HuH-7.5 (cell line): ENCODE measurements around the gene PATJ.

ENCODE experiments used
- DNase-seq: peaks from one replicate; pipeline ENCODE4 v3.0.0; 2011; ENCODE audit warnings: low spot score

The PATJ gene

DNA sequence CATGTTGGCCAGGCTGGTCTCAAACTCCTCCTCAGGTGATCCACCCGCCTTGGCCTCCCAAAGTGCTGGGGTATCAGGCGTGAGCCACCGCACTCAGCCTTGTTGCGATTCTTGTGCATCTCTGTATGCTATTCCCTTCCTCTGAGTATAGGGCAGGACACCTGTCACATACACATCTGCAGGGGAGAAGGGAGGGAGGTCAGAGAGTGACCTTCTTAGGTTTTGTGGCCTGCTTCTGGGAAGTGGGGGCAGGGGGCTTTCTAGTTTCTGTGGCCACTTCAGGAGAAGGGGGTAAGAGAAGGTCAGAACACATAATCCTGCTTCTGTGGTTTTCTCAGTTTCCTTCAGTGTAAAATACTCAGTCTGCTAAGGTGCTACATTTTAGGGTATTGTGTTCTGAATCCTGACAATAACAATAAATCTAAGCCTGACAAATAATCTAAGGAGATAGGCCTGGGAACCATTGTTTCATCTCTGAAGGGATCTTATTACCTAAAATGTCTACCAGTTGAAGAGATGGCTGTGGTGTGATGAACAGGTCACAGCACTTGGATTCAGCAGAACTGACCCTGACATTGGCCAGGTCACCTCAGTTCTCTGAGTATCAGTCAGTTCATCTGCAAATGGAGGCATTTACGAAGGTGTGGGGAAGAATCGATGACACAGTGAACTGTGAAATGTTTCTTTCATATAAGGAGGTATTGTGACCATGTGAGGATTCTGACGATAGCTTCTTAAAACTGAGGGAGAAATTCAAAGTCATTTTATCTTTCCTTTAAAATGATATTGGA lies 239.8 kb downstream of the PATJ start:
- no peak for DNase-seq

DNA sequence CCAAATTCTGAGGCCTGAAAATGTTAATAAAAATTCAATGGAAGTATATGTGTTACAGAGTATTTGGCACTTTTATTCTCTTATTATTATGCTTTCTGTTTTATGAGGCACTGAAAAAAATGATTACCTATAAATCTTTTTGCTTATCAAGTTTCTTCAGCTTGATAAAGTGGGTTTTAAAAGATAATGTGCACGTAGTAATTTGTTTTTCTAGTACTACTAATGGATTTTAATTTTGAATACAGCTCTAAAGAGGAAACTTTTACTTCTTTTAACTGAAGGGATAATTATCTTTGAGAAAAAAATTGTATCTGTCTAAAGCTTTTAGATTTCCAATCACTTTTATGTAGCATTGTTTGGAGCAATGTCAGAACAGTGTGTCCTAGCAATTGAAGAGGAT lies 241.0 kb downstream of the PATJ start:
- DNase-seq: no peak

DNA sequence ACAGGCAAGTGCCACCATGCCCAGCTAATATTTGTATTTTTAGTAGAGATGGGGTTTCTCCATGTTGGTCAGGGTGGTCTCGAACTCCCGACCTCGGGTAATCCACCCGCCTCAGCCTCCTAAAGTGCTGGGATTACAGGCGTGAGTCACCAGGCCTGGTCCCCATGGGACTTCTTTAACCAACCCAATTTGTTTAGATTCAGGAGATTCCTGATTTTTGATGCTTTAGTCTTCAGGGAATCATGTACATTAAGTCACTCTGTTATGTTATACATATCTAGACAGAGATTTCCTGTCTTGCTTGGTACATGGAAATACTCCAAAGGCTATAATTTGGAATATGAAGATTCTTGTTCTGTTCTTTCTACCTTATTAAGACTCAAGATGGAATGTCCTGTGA lies 250.0 kb downstream of the PATJ start:
- no peak for DNase-seq

DNA sequence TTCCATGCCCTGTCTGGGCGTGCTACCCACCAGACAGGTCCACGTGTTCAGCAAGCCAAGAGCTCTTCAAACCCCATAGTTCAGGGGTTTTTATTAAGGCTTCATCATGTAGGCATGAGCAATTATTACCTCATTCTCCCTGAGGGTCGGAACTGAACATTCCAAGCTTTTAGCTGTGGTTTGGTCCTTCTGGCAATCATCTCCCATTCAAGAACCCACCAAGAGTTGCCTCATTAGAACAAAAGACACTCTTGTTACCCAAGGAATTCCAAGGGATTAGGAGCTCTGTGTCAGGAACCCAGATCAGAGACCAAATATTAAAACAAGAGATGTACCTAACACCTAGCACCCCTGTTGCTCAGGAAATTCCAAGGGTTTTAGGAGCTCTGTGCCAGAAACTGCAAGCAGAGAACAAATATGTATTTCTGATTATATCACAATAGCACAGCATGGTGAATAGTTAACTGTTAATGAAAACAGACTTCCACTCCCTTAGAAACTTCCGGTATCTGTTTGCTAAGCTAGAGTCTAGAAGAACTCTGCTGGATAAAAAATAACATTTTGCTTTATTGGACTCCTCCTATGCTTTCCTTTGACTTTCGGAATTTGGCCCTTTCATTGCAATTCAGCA lies 251.2 kb downstream of the PATJ start:
- no peak for DNase-seq

DNA sequence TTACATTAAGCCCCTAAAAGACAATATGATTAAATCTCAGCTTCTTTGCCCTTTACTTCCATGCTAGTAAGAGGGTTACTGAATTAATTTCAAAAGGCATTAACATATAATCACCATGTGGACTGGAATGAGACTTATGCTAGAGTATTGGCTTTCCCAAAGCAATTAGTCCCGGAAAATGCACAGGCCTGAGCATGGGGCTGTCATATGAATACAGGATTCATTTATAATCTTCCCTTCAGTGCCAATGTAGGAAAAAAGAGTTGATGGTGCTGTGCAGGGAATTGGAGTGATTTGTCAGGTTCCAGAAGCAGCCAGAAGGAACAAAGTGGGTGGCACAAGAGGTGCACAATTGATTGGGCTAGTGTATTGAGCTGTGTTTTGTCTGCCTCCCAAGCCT lies 253.4 kb downstream of the PATJ start:
- no peak for DNase-seq

DNA sequence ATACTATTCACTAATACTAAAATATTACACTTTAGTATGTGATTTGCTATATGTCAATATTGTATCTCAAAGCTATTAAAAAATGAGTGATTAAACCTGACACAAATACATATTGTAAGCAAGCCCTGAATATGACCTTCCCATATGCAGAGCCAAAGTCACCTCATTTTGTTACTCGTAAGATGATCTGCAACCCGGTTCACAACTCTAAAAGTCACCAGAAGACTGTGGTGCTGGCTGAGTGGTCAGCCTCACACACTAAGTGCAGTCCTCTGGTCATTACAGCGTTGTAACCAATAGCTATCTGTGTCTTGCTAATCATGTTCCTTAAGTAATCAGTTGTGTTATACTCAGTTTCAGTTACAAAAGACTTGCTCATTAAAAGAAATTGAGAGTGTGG lies 254.8 kb downstream of the PATJ start:
- no peak for DNase-seq

DNA sequence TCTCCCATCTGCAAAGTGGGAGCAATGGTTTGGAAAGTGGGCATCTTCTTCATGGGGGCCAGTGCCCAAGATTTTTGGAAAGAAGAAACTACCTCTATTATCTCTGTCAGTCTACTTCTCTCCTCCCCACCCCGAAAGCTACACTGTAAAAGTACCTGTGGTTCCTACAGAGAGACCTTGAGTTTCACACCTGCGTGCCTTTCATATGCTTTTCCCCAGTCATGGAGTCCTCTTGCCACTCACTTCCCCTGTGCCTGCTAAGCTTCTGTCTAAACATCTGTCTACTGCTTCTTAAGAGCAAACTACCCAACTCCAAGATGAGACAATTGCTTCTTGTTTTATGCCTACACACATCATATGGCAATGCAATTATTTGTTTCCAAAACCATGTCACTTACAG lies 261.5 kb downstream of the PATJ start:
- no peak for DNase-seq

DNA sequence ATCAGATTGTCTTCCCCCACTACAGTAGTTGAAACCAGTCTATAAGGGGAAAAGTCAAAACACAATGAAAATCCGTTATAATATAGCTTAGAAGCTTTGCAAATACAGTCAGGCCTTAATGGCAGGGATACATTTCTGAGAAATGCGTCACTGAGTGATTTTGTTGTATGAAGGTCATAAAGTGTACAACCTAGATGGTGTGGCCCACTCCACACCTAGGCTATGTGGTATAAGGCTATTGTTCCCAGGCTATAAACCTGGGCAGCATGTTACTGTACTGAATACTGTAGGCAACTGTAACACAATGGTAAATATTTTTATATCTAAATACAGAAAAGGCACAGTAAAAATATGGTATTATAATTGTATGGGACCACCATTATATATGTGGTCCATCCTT lies 264.4 kb downstream of the PATJ start:
- no peak for DNase-seq

DNA sequence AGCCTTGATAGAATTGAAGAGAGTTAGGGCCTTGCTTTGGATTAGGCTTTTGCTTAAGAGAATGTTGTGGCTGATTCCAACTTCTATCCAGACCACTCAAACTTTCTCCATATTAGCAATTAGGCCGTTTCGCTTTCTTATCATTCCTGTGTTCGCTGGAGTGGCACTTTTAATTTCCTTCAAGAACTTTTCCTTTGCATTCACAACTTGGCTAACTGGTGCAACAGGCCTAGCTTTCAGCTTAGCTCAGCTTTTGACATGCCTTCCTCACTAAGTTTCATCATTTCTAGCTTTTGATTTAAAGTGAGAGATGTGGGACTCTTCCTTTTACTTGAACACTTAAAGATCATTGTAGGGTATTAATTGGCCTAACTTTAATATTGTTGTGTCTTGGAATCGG lies 268.7 kb downstream of the PATJ start:
- DNase-seq: no peak

DNA sequence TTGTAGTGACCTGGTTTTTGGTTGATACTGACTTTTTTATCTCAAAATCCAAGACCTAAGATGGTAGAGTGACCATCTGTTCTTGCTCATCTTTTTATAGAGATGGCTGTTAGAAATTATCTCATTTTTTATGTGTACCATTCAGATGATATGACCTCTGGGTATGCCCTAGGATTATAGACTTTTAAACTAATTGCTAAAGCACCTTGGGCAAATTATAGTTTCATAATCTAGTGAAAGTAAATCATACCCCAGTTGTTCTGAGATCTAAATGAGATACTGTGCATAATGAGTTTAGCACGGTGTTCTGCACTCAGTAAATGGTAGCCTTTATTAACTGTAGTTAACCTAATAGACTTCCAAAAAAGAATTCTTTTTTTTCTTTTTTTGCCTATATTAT lies 269.8 kb downstream of the PATJ start:
- no peak for DNase-seq

DNA sequence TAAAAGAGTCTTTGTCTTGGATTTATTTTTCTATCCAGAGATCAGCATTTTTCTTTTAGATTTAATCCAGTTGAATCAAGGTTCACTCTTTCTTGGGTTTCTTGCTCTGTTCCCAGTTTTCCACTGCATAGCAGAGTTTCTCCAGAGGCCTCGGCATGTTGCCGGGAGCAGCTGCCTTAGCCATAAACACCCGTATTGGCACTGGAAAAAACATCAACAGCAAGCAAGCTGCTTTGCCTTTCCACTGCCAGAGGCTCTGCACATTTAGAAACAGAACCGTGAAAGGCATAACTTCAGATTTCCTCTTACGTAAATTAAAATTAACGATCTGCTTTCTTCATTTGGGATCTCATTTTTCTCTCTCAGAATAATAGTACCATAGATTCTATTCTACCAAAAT lies 270.6 kb downstream of the PATJ start:
- DNase-seq: no peak

DNA sequence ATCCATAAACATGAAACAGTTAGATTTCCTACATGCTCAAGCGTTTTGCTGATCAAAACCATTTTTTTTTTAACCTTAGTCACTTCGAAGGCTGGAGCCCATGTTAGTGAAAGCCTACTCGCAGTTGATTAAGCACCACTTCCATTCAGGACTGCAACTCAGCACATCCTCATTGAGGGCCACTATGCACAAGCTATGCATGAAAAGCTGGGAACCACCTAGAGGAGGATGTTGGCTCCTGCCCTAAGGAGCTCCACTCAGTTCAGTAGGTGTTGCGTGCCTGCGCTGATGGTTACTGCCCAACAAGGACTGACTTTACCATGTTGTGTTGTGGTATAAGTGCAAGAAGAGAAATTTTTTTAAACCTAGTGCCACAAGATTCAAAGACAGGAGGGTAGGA lies 271.0 kb downstream of the PATJ start:
- no peak for DNase-seq

DNA sequence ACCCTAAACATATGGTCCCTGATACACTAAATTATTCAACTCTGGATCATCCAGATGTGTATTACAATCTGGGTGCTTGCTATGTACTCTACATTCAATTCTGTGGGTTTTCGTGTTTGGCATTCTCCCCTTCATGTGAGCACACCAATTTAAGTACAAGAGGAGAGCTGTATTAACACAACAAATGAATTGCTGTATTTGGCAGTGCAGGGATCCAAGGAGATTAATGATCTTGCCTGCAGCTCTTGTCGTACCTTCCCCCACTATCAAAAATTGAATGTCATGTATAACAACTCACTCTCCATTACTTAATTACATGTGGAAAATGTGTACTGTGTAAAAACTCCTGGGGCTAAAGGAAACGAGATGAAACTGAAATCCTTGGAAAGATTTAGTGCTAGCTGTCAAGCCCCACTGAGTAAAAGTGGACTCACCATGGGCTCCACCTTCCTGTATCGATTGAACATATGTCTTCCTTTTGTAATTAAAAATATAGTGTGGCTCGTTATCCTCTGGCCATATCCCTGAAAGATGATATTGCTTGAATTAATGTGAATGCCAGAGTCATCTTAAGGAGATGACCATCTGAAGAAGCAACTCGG lies 280.2 kb downstream of the PATJ start:
- DNase-seq: no peak

DNA sequence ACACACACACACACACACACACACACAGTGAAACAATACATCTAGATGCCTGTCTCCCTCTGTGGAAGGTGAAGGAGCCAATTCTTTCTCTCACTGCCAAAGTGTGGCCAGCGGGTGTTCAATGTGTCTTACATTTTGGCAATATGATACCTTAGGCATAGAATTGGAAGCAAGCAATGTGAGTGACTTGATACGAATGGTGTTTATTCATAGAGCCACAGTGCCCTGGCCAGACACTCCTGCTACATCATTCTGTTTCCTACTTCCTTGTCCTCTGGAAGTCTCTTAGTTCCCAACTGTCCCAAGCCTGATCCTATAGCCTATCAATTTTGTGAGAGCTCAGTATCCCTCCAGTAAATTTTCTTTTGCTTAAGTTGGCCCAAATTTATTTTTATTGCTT lies 282.4 kb downstream of the PATJ start:
- DNase-seq: no peak

DNA sequence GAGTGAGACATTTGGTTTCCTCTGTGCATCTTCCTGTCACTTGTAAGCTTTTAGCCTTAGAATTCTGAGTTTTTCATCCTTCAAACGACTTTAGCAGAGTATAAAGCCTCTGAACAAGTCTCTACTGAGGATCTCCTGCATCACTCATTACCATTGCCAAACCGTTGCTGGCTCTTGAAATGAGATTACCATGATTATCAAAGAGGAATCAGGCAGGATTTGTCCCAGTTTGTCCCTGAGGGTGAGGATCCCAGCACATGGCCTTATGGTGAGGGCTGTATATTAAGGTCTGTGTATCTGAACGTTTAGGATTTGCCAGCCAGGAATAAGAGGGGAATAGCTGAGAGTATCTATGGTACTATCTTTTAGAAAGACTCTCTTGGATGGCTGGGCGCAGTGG lies 282.9 kb downstream of the PATJ start:
- no peak for DNase-seq

DNA sequence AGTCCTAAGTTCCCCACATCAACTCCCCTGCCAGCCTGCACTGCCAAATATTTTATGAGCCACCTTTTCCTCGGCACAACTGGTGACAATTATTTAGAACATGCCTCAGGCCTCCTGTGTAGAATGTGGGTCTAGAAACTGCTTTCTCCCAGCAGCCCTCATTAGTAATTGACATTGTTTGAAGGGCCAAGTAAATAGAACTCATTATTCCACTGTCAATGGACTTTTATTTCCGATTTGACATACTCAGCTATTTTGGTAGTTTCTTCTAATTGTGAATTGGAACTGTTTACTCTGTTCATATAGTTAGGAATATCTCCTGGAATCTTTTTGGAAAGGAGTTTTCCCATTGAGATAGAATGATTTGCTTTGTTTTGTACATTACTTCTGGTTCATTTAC lies 283.6 kb downstream of the PATJ start:
- DNase-seq: no peak

DNA sequence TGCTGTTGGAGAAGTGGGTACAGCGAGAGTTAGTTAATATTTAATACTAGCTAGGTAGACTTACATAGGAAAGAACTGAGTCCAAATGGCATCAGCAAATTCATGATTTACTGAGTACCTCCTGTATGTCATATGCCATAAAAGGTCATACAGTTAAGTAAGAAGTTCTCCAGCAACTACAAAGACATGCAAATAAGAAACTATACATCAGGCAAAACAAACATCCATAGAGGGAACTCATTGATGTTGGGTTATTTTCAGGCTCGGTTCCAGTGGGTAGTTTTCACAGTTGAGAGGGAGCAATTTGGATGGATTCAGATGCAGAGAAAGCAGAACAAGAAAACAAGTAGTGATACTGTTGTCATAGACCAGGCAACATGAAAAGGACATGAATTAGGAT lies 287.4 kb downstream of the PATJ start:
- no peak for DNase-seq

DNA sequence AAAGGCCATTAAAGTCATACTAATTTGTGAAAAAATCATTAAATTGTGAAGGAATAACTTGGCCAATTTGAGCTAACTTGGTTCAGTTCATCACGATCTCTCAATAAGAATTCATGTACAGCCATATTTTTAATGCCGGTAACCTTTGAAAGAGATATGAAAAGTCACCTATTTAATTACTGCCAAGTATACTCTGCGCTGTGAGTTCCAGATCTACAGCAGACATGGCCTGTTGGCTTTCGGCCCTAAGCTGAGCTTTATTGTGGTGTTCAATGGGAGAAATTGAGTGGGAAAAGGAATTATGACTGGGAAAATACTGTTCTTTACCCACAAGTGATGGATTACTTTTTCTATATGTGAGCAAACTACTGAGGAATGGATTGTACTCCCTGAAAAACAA lies 292.5 kb downstream of the PATJ start:
- DNase-seq: no peak

DNA sequence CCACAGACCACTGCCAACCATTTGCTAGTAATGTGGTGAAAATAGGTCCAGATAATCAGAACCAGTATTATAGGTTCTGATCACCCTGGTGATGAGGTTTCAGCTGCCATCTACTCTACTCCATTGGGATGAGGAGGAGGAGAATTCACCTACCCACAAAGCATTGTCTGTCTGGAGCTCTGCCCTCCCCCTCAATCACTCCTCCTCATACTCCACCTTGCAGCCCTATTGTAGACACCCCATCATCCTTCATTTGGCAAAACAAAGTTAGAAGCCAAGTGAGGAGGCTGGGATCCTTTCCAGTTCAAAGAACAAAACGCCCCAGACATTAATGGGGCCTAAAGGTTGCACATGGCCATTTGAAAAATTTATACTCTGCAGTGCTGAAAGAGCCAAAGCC lies 295.0 kb downstream of the PATJ start:
- DNase-seq: no peak

DNA sequence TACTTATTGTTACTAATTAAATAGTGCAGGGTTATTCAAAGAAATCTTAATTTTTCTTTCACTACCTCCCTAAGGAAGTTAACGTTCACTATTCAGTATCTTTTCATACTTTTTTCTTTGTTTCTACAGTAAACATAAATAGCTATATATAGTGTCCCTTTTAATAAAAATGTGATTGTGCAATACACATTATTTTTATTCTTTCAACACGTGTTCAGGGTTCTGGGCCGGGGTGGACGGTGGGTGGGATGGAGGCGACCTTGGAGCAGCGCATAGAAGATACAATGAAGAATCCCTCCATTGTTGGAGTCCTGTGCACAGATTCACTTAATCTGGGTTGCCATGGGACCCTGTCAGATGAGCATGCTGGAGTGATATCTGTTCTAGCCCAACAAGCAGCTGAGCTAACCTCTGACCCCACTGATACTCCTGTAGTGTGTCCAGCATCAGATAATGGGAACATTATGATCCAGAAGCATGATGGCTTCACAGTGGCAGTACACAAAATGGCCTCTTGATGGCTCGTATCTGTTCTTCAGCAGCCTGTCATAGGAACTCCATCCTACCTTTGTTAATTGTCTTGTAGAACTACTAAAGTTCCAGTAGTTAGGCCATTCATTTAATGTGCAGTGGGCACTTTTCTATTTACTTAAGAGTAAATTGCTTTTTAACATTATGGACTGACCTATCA lies 296.5 kb downstream of the PATJ start:
- peak; percentile 17 for DNase-seq

DNA sequence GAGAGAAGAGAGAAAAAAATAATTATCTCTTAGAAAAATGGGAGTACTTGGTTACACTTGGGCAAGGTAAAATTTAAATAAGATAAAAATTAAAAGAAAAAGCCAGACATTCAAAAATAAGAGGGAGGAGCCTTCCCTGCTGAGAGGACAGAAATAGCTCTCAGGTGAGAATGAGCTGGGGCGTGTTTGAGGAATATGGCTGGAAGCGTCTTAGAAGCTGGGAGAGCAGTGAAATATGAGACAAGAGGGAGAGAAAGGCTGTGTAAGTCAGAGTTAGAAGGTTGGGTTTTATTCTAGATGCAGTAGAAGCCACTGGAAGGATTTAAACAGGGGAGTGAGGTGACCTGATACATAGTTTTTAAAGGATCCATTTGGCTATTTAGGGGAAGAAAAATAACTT lies 298.2 kb downstream of the PATJ start:
- DNase-seq: no peak

DNA sequence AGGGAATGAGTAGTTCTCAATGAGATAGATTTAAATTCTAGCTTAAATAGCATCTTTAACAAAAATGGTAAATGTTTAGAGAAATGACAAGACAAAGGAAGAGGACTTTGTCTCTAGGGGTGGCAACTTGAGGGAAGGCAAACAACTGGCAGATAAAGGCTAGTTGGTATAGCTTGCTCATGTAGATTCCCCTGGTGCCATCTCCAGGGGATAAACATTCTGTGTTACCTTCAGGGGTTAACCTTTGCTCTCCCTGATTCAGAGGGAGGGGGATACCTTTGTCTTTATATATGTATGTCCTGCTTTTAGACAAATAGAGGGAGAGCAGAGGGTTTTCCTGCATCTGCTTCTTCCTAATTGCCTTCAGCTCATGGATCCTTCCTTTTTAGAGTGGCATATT lies 298.7 kb downstream of the PATJ start:
- no peak for DNase-seq

DNA sequence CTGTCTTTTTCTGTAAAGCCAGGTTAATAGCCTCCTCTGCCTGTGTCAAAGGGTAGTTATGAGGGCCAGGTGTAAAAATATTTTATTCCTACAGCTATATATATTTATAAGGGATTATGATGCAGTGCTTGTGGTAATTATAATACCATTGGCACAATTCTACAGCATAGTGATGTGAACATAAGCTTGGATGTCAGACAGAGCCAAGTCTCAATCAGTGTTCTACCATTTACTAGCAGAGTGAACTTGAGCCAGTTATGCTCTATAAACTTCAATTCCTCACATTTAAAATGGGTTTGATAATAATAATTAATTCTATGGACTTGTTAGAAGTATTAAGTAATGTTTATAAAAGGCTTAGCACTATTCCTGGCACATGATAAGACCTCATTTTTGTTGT lies 300.9 kb downstream of the PATJ start:
- DNase-seq: no peak
